Measurements from ENCODE around the gene CCIN. TPM values are rescaled to one million over a fixed set of nuclear protein-coding genes. Genes with fewer than 3 reads are reported as not detected.

Gene CCIN
- total RNA-seq, 1 experiment from 2014 or later: 0.13 TPM

DNA sequence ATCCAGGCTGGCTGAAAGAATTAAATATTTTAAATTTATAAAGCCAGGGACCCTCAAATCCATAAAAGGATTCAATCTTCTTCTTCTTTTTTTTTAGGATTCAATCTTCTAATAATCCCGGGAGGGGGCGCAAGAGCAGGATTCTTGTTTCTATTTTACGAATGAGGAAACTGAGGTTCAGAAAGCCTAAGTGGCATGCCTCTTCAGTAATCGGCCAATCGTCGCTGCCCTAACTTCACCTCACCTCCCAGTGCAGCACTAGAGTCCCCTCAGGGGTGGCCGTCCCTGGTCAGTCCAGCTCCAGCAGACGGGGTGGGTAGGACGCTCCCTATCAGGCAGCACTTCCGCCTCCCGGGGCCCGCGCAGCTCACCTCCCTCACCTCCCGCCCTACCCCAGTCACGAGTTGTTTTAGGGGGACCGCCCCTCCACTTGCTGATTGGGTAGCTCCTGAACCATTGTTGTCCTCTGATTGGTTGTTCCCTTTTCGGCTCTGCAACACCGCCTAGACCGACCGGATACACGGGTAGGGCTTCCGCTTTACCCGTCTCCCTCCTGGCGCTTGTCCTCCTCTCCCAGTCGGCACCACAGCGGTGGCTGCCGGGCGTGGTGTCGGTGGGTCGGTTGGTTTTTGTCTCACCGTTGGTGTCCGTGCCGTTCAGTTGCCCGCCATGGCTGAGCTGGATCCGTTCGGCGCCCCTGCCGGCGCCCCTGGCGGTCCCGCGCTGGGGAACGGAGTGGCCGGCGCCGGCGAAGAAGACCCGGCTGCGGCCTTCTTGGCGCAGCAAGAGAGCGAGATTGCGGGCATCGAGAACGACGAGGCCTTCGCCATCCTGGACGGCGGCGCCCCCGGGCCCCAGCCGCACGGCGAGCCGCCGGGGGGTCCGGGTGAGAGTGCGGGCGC is 21.5 kb downstream of the CCIN start, which contains the start of gene CLTA:
CLTA (plus strand) TSS at position 534 of the 902 bp plus-strand sequence; CDS start at position 670, 136 bp downstream.
- in situ Hi-C loops (cut with HindIII; ENCODE audit: low pct_unique_long_range_greater_than_20kb, low sequenced_read_pairs): no loop called here
- POLR2A ChIA-PET: interaction anchor here (0.5 to 1.8 kb wide), 20 partner anchors 9 to 551 kb away, joined by 3 to 8 read pairs (median 4); no protein-coding TSS in a partner anchor
- TF ChIP-seq TCF7L2 (IDR thresholded peaks at IDR 0.05; ENCODE audit: low read depth, low read length) (peak; percentile 33; the same call in 1 of the 2 replicates), POLR2AphosphoS5 (IDR thresholded peaks at IDR 0.05; ENCODE audit: low read depth, low read length) (no peak)
- H3K9me3 ChIP-seq (ENCODE audit: control insufficient read depth, insufficient read depth, low read depth, low read length): no peaks in the 10 kb centered on the region
- peak within 1 kb of the TSS; percentile 99 for H3K27ac ChIP-seq (ENCODE audit: low read length)
- H3K27me3 ChIP-seq (ENCODE audit: control insufficient read depth, insufficient read depth, low read length): no peaks in the 10 kb centered on the region
- peaks cover 8% of the 10 kb centered on the region for H3K36me3 ChIP-seq (ENCODE audit: control insufficient read depth, insufficient read depth, low read length)
- peak; percentile 99 for ATAC-seq
- DNase-seq (ENCODE audit: low read depth, low spot score): peak; percentile 99
- BruUV-seq (replicated peaks): no TSS peak
- H3K4me3 ChIP-seq (ENCODE audit: low read depth in 2 of 2, low read length in 2 of 2): peak within 1 kb of the TSS; percentile 78 to 97
- peaks cover 30% of the 10 kb centered on the region for H3K4me1 ChIP-seq (ENCODE audit: control insufficient read depth, insufficient read depth, low read length)
- CTCF ChIA-PET: interaction anchor here (0.6 to 2.8 kb wide), 7 partner anchors 8 to 1197 kb away, joined by 4 to 10 read pairs (median 5); no protein-coding TSS in a partner anchor
- intact Hi-C loops (cut with micrococcal nuclease; ENCODE audit: unreplicated experiment): no loop called here

DNA sequence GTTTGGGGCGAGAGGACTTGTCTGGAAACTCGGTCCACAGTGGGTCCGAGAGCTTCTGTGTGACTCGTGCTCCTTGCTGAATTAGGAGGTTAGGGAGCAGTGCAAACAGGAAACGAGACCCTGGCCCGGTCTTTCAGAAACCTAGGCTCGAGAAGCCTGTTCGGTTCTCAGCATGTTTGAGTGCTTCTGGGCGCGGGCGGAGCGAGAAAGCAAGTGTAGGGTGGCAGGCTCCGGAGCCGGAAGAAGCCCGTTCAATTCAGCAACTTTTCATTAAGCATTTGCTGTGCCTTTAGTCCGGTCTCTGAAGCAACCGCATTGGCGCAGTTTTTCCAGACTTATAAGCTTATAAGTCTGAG is 22.1 kb downstream of the CCIN start:
- no peak for ATAC-seq
- intact Hi-C loops (cut with micrococcal nuclease; ENCODE audit: unreplicated experiment): no loop called here

More for the DNA sequence above, 22.1 kb downstream of the CCIN start:
- Histone ChIP-seq H3K4me3 (ENCODE audit: low read depth in 2 of 2, low read length in 2 of 2) (peak overlapping the region; percentile 78 to 97), H3K27me3 (ENCODE audit: control insufficient read depth, insufficient read depth, low read length) (no peaks in the 10 kb centered on the region), H3K27ac (ENCODE audit: low read length) (peak overlapping the region; percentile 99), H3K9me3 (ENCODE audit: control insufficient read depth, insufficient read depth, low read depth, low read length) (no peaks in the 10 kb centered on the region), H3K36me3 (ENCODE audit: control insufficient read depth, insufficient read depth, low read length) (peaks cover 8% of the 10 kb centered on the region), H3K4me1 (ENCODE audit: control insufficient read depth, insufficient read depth, low read length) (peaks cover 30% of the 10 kb centered on the region)
- ChIA-PET CTCF (interaction anchor here (0.6 to 2.8 kb wide), 5 partner anchors 9 to 34 kb away, joined by 4 to 10 read pairs (median 5); no protein-coding TSS in a partner anchor), POLR2A (interaction anchor here (0.6 to 1.8 kb wide), 9 partner anchors 8 to 551 kb away, joined by 3 to 8 read pairs (median 3); no protein-coding TSS in a partner anchor)
- in situ Hi-C loops (cut with HindIII; ENCODE audit: low pct_unique_long_range_greater_than_20kb, low sequenced_read_pairs): no loop called here
- no peak for TF ChIP-seq TCF7L2 (IDR thresholded peaks at IDR 0.05; ENCODE audit: low read depth, low read length)
- no peak for TF ChIP-seq SIN3A (IDR thresholded peaks at IDR 0.05; ENCODE audit: borderline replicate concordance, insufficient read depth, low read depth, low read length)
- TF ChIP-seq, protein P1, sequence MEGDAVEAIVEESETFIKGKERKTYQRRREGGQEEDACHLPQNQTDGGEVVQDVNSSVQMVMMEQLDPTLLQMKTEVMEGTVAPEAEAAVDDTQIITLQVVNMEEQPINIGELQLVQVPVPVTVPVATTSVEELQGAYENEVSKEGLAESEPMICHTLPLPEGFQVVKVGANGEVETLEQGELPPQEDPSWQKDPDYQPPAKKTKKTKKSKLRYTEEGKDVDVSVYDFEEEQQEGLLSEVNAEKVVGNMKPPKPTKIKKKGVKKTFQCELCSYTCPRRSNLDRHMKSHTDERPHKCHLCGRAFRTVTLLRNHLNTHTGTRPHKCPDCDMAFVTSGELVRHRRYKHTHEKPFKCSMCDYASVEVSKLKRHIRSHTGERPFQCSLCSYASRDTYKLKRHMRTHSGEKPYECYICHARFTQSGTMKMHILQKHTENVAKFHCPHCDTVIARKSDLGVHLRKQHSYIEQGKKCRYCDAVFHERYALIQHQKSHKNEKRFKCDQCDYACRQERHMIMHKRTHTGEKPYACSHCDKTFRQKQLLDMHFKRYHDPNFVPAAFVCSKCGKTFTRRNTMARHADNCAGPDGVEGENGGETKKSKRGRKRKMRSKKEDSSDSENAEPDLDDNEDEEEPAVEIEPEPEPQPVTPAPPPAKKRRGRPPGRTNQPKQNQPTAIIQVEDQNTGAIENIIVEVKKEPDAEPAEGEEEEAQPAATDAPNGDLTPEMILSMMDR (IDR thresholded peaks at IDR 0.05): no peak
- TF ChIP-seq POLR2AphosphoS5 (IDR thresholded peaks at IDR 0.05; ENCODE audit: low read depth, low read length): no peak
- TF ChIP-seq, protein P2, sequence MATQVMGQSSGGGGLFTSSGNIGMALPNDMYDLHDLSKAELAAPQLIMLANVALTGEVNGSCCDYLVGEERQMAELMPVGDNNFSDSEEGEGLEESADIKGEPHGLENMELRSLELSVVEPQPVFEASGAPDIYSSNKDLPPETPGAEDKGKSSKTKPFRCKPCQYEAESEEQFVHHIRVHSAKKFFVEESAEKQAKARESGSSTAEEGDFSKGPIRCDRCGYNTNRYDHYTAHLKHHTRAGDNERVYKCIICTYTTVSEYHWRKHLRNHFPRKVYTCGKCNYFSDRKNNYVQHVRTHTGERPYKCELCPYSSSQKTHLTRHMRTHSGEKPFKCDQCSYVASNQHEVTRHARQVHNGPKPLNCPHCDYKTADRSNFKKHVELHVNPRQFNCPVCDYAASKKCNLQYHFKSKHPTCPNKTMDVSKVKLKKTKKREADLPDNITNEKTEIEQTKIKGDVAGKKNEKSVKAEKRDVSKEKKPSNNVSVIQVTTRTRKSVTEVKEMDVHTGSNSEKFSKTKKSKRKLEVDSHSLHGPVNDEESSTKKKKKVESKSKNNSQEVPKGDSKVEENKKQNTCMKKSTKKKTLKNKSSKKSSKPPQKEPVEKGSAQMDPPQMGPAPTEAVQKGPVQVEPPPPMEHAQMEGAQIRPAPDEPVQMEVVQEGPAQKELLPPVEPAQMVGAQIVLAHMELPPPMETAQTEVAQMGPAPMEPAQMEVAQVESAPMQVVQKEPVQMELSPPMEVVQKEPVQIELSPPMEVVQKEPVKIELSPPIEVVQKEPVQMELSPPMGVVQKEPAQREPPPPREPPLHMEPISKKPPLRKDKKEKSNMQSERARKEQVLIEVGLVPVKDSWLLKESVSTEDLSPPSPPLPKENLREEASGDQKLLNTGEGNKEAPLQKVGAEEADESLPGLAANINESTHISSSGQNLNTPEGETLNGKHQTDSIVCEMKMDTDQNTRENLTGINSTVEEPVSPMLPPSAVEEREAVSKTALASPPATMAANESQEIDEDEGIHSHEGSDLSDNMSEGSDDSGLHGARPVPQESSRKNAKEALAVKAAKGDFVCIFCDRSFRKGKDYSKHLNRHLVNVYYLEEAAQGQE (IDR thresholded peaks at IDR 0.05; ENCODE audit: insufficient read depth in 1 of 2, low read depth in 2 of 2, low read length in 1 of 2): no peak
- DNase-seq (ENCODE audit: low read depth, low spot score): no peak
- no TSS peak for BruUV-seq (replicated peaks)

Data from Panc1 (cell line).